Mononuclear cell (primary cell): ENCODE results near the gene NDUFC2. TPM values are rescaled to one million over a fixed set of nuclear protein-coding genes. Genes with fewer than 3 reads are reported as not detected.
"Not testable (repeated sequence)": the region's sequence is repeated elsewhere in the genome, so short reads cannot be mapped to it uniquely, and the experiment has no call there.

Experiments
- H3K27me3 ChIP-seq: 2 replicates; pipeline ENCODE4 v1.6.0; 2011; ENCODE audit warnings: low read length, control low read depth; ENCODE audit not compliant: insufficient read depth
- H3K4me1 ChIP-seq: 2 replicates; pipeline ENCODE4 v1.5.1; 2011; ENCODE audit warnings: mild to moderate bottlenecking, low read length, control low read depth; ENCODE audit not compliant: insufficient read depth
- H3K4me3 ChIP-seq: 2 replicates; pipeline ENCODE4 v1.5.1; 2011; ENCODE audit warnings: mild to moderate bottlenecking, low read length, moderate library complexity
- H3K9me3 ChIP-seq: 2 replicates; pipeline ENCODE4 v1.5.1; 2011; ENCODE audit warnings: low read depth, mild to moderate bottlenecking, control low read depth, low read length
- total RNA-seq: library from RNA; depleted of rRNA; stranded (reverse); fragments of >200 nt; gene quantifications from one replicate; pipeline ENCODE4 v1.2.3, GENCODE V29; 2012

The NDUFC2 gene
- total RNA-seq, 1 donor, result 18.5 TPM

- no peaks in the 10 kb centered on the region for H3K4me1 ChIP-seq
- H3K27me3 ChIP-seq, result no peaks in the 10 kb centered on the region
- H3K9me3 ChIP-seq, result no peaks in the 10 kb centered on the region
- no peak overlapping the region for H3K4me3 ChIP-seq
These were observed 10.2 kb downstream of the NDUFC2 start for GRCh38 chr11:78069465-78069864.

- no peaks in the 10 kb centered on the region for H3K9me3 ChIP-seq
- no peak overlapping the region for H3K4me3 ChIP-seq
- no peaks in the 10 kb centered on the region for H3K27me3 ChIP-seq
- H3K4me1 ChIP-seq, result no peaks in the 10 kb centered on the region
These were observed 12.0 kb downstream of the NDUFC2 start for GRCh38 chr11:78067704-78068103.

GRCh38 chr11:78066471-78066870 is 13.2 kb downstream of the NDUFC2 start:
- no peaks in the 10 kb centered on the region for H3K4me1 ChIP-seq
- no peak overlapping the region for H3K4me3 ChIP-seq

GRCh38 chr11:78065203-78065602 is 14.5 kb downstream of the NDUFC2 start:
- Histone ChIP-seq H3K9me3 (no peaks in the 10 kb centered on the region), H3K4me1 (no peaks in the 10 kb centered on the region), H3K27me3 (no peaks in the 10 kb centered on the region), H3K4me3 (no peak overlapping the region)

More at GRCh38 chr11:78066471-78066870, 13.2 kb downstream of the NDUFC2 start:
- no peaks in the 10 kb centered on the region for H3K27me3 ChIP-seq
- no peaks in the 10 kb centered on the region for H3K9me3 ChIP-seq

- no peaks in the 10 kb centered on the region for H3K4me1 ChIP-seq
- no peaks in the 10 kb centered on the region for H3K27me3 ChIP-seq
- no peak within 1 kb of the TSS for H3K4me3 ChIP-seq
- no peaks in the 10 kb centered on the region for H3K9me3 ChIP-seq
These were observed 16.1 kb downstream of the NDUFC2 start, which contains the start of gene THRSP for GRCh38 chr11:78063440-78064181. Gene THRSP (plus strand): TSS chr11:78063861. CDS start chr11:78063882, 21 bp downstream.

GRCh38 chr11:78062671-78063070 is 17.0 kb downstream of the NDUFC2 start:
- no peak overlapping the region for H3K4me3 ChIP-seq
- no peaks in the 10 kb centered on the region for H3K4me1 ChIP-seq
- no peaks in the 10 kb centered on the region for H3K9me3 ChIP-seq
- H3K27me3 ChIP-seq, result no peaks in the 10 kb centered on the region

GRCh38 chr11:78061921-78062311 is 17.7 kb downstream of the NDUFC2 start:
- Histone ChIP-seq H3K27me3 (no peaks in the 10 kb centered on the region), H3K9me3 (no peaks in the 10 kb centered on the region)

GRCh38 chr11:78061088-78061920 is 18.4 kb downstream of the NDUFC2 start:
- Histone ChIP-seq H3K4me3 (no peak overlapping the region), H3K9me3 (no peaks in the 10 kb centered on the region), H3K4me1 (no peaks in the 10 kb centered on the region), H3K27me3 (no peaks in the 10 kb centered on the region)

More at GRCh38 chr11:78061921-78062311, 17.7 kb downstream of the NDUFC2 start:
- no peaks in the 10 kb centered on the region for H3K4me1 ChIP-seq
- H3K4me3 ChIP-seq, result no peak overlapping the region

- Histone ChIP-seq H3K9me3 (no peaks in the 10 kb centered on the region), H3K4me3 (no peak overlapping the region), H3K4me1 (no peaks in the 10 kb centered on the region), H3K27me3 (no peaks in the 10 kb centered on the region)
These were observed 19.1 kb downstream of the NDUFC2 start for GRCh38 chr11:78060533-78060932.

GRCh38 chr11:78059749-78060328 is 19.8 kb downstream of the NDUFC2 start:
- H3K4me3 ChIP-seq, H3K27me3 ChIP-seq, H3K4me1 ChIP-seq, H3K9me3 ChIP-seq: not testable (repeated sequence)

- no peaks in the 10 kb centered on the region for H3K9me3 ChIP-seq
- no peak overlapping the region for H3K4me3 ChIP-seq
- no peaks in the 10 kb centered on the region for H3K4me1 ChIP-seq
- no peaks in the 10 kb centered on the region for H3K27me3 ChIP-seq
These were observed 22.1 kb downstream of the NDUFC2 start for GRCh38 chr11:78057462-78058055.

- Histone ChIP-seq H3K4me3 (no peak overlapping the region), H3K4me1 (no peaks in the 10 kb centered on the region), H3K9me3 (no peaks in the 10 kb centered on the region), H3K27me3 (no peaks in the 10 kb centered on the region)
These were observed 23.6 kb downstream of the NDUFC2 start for GRCh38 chr11:78056093-78056492.

- Histone ChIP-seq H3K4me1 (no peaks in the 10 kb centered on the region), H3K27me3 (no peaks in the 10 kb centered on the region), H3K9me3 (no peaks in the 10 kb centered on the region), H3K4me3 (no peak overlapping the region)
These were observed 24.7 kb downstream of the NDUFC2 start for GRCh38 chr11:78054971-78055370.

- Histone ChIP-seq H3K27me3 (no peaks in the 10 kb centered on the region), H3K4me1 (no peaks in the 10 kb centered on the region), H3K9me3 (no peaks in the 10 kb centered on the region), H3K4me3 (no peak overlapping the region)
These were observed 28.5 kb downstream of the NDUFC2 start for GRCh38 chr11:78050964-78051831.
